ENCODE results near the gene KAT8. TPM values are rescaled to one million over a fixed set of nuclear protein-coding genes. Genes with fewer than 3 reads are reported as not detected.
A peak's percentile ranks its signal among the peaks of the same experiment; 100 is the strongest.
"Not testable (repeated sequence)": the region's sequence is repeated elsewhere in the genome, so short reads cannot be mapped to it uniquely, and the experiment has no call there.

Gene KAT8
- total and polyA plus RNA-seq, 4 donors = 24.3 to 65.7 (median 56.4) TPM

- H3K27me3 ChIP-seq (ENCODE audit: control insufficient read depth in 1 of 2, insufficient read depth in 2 of 2, low read length in 1 of 2); H3K4me3 ChIP-seq (ENCODE audit: low read length in 2 of 2); H3K36me3 ChIP-seq (ENCODE audit: control insufficient read depth in 1 of 2, insufficient read depth in 2 of 2, low read length in 1 of 2); DNase-seq; H3K27ac ChIP-seq (ENCODE audit: low read depth in 1 of 2, low read length in 2 of 2); H3K9me3 ChIP-seq (ENCODE audit: control insufficient read depth, low read length); H3K4me1 ChIP-seq (ENCODE audit: control insufficient read depth in 1 of 2, insufficient read depth in 2 of 2, low read length in 2 of 2); ATAC-seq (ENCODE audit: low FRiP score): not testable (repeated sequence)
- 81 to 82% methylated on average over 7 of the region's 7 CpGs for WGBS, 2 donors
- intact Hi-C loops (cut with DNase I) = loop anchor here (5.0 to 10.0 kb wide), 3 partner anchors 37 to 160 kb away; partner anchors contain the start of genes BCKDK (in 1 of the 2) and HSD3B7 (in 1 of the 2)
Measured at GRCh38 chr16:31144418-31144817, 27.0 kb downstream of the KAT8 start.

- H3K36me3 ChIP-seq (ENCODE audit: control insufficient read depth in 1 of 2, insufficient read depth in 2 of 2, low read length in 1 of 2) = no peaks in the 10 kb centered on the region
- no peaks in the 10 kb centered on the region for H3K27me3 ChIP-seq (ENCODE audit: control insufficient read depth in 1 of 2, insufficient read depth in 2 of 2, low read length in 1 of 2)
- H3K27ac ChIP-seq (ENCODE audit: low read depth in 1 of 2, low read length in 2 of 2) = no peak overlapping the region
- H3K4me3 ChIP-seq (ENCODE audit: low read length in 2 of 2) = no peak overlapping the region
- intact Hi-C loops (cut with DNase I) = loop anchor here in 1 of 2 donors (10.0 kb wide), 1 partner anchor 161 kb away; the partner anchor contains the start of gene HSD3B7
- no peaks in the 10 kb centered on the region for H3K9me3 ChIP-seq (ENCODE audit: control insufficient read depth, low read length)
- no peak for DNase-seq
- H3K4me1 ChIP-seq (ENCODE audit: control insufficient read depth in 1 of 2, insufficient read depth in 2 of 2, low read length in 2 of 2) = peaks cover 0 to 3% of the 10 kb centered on the region in 2 donors
- 80 to 82% methylated on average over 12 of the region's 12 CpGs for WGBS, 2 donors
- no peak for ATAC-seq (ENCODE audit: low FRiP score)
Measured at GRCh38 chr16:31145398-31145990, 28.0 kb downstream of the KAT8 start.

- Histone ChIP-seq H3K9me3 (ENCODE audit: control insufficient read depth, low read length) (no peaks in the 10 kb centered on the region), H3K4me1 (ENCODE audit: control insufficient read depth in 1 of 2, insufficient read depth in 2 of 2, low read length in 2 of 2) (no peaks in the 10 kb centered on the region), H3K27ac (ENCODE audit: low read depth in 1 of 2, low read length in 2 of 2) (no peak overlapping the region), H3K4me3 (ENCODE audit: low read length in 2 of 2) (no peak overlapping the region), H3K27me3 (ENCODE audit: control insufficient read depth in 1 of 2, insufficient read depth in 2 of 2, low read length in 1 of 2) (no peaks in the 10 kb centered on the region), H3K36me3 (ENCODE audit: control insufficient read depth in 1 of 2, insufficient read depth in 2 of 2, low read length in 1 of 2) (no peaks in the 10 kb centered on the region)
- intact Hi-C loops (cut with DNase I) = loop anchor here in 1 of 2 donors (10.0 kb wide), 1 partner anchor 163 kb away; the partner anchor contains the start of gene HSD3B7
- DNase-seq = no peak
- ATAC-seq (ENCODE audit: low FRiP score) = no peak
- WGBS, 2 donors = 92 to 94% methylated on average over 3 of the region's 3 CpGs
Measured at GRCh38 chr16:31147574-31147973, 30.1 kb downstream of the KAT8 start.

- 7 to 11% methylated on average over 30 to 40 of the region's 40 CpGs for WGBS, 2 donors
- no peaks in the 10 kb centered on the region for H3K4me1 ChIP-seq (ENCODE audit: control insufficient read depth in 1 of 2, insufficient read depth in 2 of 2, low read length in 2 of 2)
- H3K36me3 ChIP-seq (ENCODE audit: control insufficient read depth in 1 of 2, insufficient read depth in 2 of 2, low read length in 1 of 2) = no peaks in the 10 kb centered on the region
- no peak overlapping the region for H3K4me3 ChIP-seq (ENCODE audit: low read length in 2 of 2)
- H3K27ac ChIP-seq (ENCODE audit: low read depth in 1 of 2, low read length in 2 of 2) = no peak overlapping the region
- H3K9me3 ChIP-seq (ENCODE audit: control insufficient read depth, low read length) = no peaks in the 10 kb centered on the region
- ATAC-seq (ENCODE audit: low FRiP score) (no peak), DNase-seq (no peak)
- intact Hi-C loops (cut with DNase I) = loop anchor here in 1 of 2 donors (10.0 kb wide), 1 partner anchor 164 kb away; the partner anchor contains the start of gene HSD3B7
- H3K27me3 ChIP-seq (ENCODE audit: control insufficient read depth in 1 of 2, insufficient read depth in 2 of 2, low read length in 1 of 2) = no peaks in the 10 kb centered on the region
Measured at GRCh38 chr16:31148281-31148728, 30.8 kb downstream of the KAT8 start.

GRCh38 chr16:31148896-31149295 is 31.4 kb downstream of the KAT8 start:
- ATAC-seq (ENCODE audit: low FRiP score) (no peak), DNase-seq (no peak)
- no peaks in the 10 kb centered on the region for H3K9me3 ChIP-seq (ENCODE audit: control insufficient read depth, low read length)
- 70 to 78% methylated on average over 23 to 25 of the region's 25 CpGs for WGBS, 2 donors
- no peak overlapping the region for H3K27ac ChIP-seq (ENCODE audit: low read depth in 1 of 2, low read length in 2 of 2)
- intact Hi-C loops (cut with DNase I) = loop anchor here in 1 of 2 donors (10.0 kb wide), 1 partner anchor 164 kb away; the partner anchor contains the start of gene HSD3B7
- no peaks in the 10 kb centered on the region for H3K36me3 ChIP-seq (ENCODE audit: control insufficient read depth in 1 of 2, insufficient read depth in 2 of 2, low read length in 1 of 2)
- H3K4me3 ChIP-seq (ENCODE audit: low read length in 2 of 2) = no peak overlapping the region
- no peaks in the 10 kb centered on the region for H3K4me1 ChIP-seq (ENCODE audit: control insufficient read depth in 1 of 2, insufficient read depth in 2 of 2, low read length in 2 of 2)
- no peaks in the 10 kb centered on the region for H3K27me3 ChIP-seq (ENCODE audit: control insufficient read depth in 1 of 2, insufficient read depth in 2 of 2, low read length in 1 of 2)

GRCh38 chr16:31149332-31149731 is 31.9 kb downstream of the KAT8 start:
- intact Hi-C loops (cut with DNase I) = loop anchor here in 1 of 2 donors (10.0 kb wide), 1 partner anchor 165 kb away; the partner anchor contains the start of gene HSD3B7
- Histone ChIP-seq H3K27me3 (ENCODE audit: control insufficient read depth in 1 of 2, insufficient read depth in 2 of 2, low read length in 1 of 2) (no peaks in the 10 kb centered on the region), H3K9me3 (ENCODE audit: control insufficient read depth, low read length) (no peaks in the 10 kb centered on the region), H3K4me3 (ENCODE audit: low read length in 2 of 2) (no peak overlapping the region), H3K4me1 (ENCODE audit: control insufficient read depth in 1 of 2, insufficient read depth in 2 of 2, low read length in 2 of 2) (no peaks in the 10 kb centered on the region), H3K27ac (ENCODE audit: low read depth in 1 of 2, low read length in 2 of 2) (no peak overlapping the region), H3K36me3 (ENCODE audit: control insufficient read depth in 1 of 2, insufficient read depth in 2 of 2, low read length in 1 of 2) (no peaks in the 10 kb centered on the region)
- ATAC-seq (ENCODE audit: low FRiP score) = no peak
- DNase-seq = peak in 1 of 2 donors; percentile 68
- 84 to 86% methylated on average over 5 of the region's 5 CpGs for WGBS, 2 donors

GRCh38 chr16:31149894-31150890 is 32.7 kb downstream of the KAT8 start, which contains the start of gene PRSS36:
Gene PRSS36, minus strand, starts transcription at chr16:31150066. Its CDS starts 31 bp downstream, at chr16:31150035.
- no peaks in the 10 kb centered on the region for H3K36me3 ChIP-seq (ENCODE audit: control insufficient read depth in 1 of 2, insufficient read depth in 2 of 2, low read length in 1 of 2)
- H3K9me3 ChIP-seq (ENCODE audit: control insufficient read depth, low read length) = no peaks in the 10 kb centered on the region
- WGBS, 2 donors = 76 to 86% methylated on average over 10 to 11 of the region's 11 CpGs
- intact Hi-C loops (cut with DNase I) = loop anchor here in 1 of 2 donors (10.0 kb wide), 1 partner anchor 165 kb away; the partner anchor contains the start of gene HSD3B7
- DNase-seq (no peak), ATAC-seq (ENCODE audit: low FRiP score) (no peak)
- no peak within 1 kb of the TSS for H3K27ac ChIP-seq (ENCODE audit: low read depth in 1 of 2, low read length in 2 of 2)
- H3K4me3 ChIP-seq (ENCODE audit: low read length in 2 of 2) = no peak within 1 kb of the TSS
- no peaks in the 10 kb centered on the region for H3K4me1 ChIP-seq (ENCODE audit: control insufficient read depth in 1 of 2, insufficient read depth in 2 of 2, low read length in 2 of 2)
- H3K27me3 ChIP-seq (ENCODE audit: control insufficient read depth in 1 of 2, insufficient read depth in 2 of 2, low read length in 1 of 2) = no peaks in the 10 kb centered on the region

- H3K4me1 ChIP-seq (ENCODE audit: control insufficient read depth in 1 of 2, insufficient read depth in 2 of 2, low read length in 2 of 2); H3K27me3 ChIP-seq (ENCODE audit: control insufficient read depth in 1 of 2, insufficient read depth in 2 of 2, low read length in 1 of 2); H3K27ac ChIP-seq (ENCODE audit: low read depth in 1 of 2, low read length in 2 of 2); intact Hi-C loops (cut with DNase I); H3K9me3 ChIP-seq (ENCODE audit: control insufficient read depth, low read length); H3K4me3 ChIP-seq (ENCODE audit: low read length in 2 of 2); DNase-seq; H3K36me3 ChIP-seq (ENCODE audit: control insufficient read depth in 1 of 2, insufficient read depth in 2 of 2, low read length in 1 of 2); ATAC-seq (ENCODE audit: low FRiP score): not testable (repeated sequence)
- WGBS, 2 donors = 82 to 86% methylated on average over 6 of the region's 6 CpGs
Measured at GRCh38 chr16:31150976-31151375, 33.5 kb downstream of the KAT8 start.

All from aorta (tissue), 5 donors.